Fibroblast of pulmonary artery (primary cell): ENCODE results near the gene COL4A1.
A peak's percentile ranks its signal among the peaks of the same experiment; 100 is the strongest.

Experiments
- DNase-seq: peaks from one replicate; pipeline ENCODE4 v3.0.0-alpha.2; 2010; ENCODE audit warnings: low read depth
- H3K4me3 ChIP-seq: replicated peaks from 2 replicates; pipeline ENCODE4 v1.5.1; 2011; ENCODE audit warnings: low read depth, mild to moderate bottlenecking, control low read depth, low read length, moderate library complexity
- CTCF ChIP-seq: IDR thresholded peaks from 2 replicates; pipeline ENCODE4 v1.5.1; 2011; ENCODE audit warnings: mild to moderate bottlenecking, control low read depth, low read length, inconsistent platforms; ENCODE audit errors: missing control alignments

The COL4A1 gene

DNA sequence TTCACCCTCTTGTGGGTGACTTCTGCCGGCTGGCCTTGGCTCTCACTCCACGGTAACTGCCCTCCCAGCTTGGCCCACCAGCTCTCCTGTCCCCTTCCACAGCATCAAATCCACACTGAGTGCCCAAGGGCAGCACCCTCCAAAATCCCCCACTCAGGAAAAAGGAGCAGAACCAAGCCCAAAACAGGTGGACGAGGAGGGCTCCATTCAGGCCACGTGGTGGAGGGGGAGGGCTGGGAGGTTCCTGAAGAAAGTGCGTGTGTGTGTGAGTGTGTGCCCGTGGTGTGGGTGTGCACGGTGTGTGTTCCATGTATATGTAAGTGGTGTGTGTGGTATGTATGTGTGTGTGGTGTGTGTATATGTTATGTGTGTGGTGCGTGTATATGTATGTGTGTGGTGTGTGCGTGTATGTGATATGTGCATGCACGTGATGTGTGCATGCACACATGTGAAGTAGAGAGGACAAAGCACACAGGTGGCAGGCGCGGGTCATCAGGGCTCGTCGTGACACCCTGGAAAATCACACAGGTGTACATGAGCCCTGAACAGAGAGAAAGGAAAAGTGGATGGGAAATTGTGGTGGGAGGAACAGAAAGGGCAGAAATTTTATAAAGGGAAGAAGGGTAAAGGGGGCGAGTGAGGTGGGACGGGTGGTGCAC is 76.9 kb downstream of the COL4A1 start:
- no peak overlapping the region for H3K4me3 ChIP-seq
- TF ChIP-seq CTCF: no peak
- no peak for DNase-seq

DNA sequence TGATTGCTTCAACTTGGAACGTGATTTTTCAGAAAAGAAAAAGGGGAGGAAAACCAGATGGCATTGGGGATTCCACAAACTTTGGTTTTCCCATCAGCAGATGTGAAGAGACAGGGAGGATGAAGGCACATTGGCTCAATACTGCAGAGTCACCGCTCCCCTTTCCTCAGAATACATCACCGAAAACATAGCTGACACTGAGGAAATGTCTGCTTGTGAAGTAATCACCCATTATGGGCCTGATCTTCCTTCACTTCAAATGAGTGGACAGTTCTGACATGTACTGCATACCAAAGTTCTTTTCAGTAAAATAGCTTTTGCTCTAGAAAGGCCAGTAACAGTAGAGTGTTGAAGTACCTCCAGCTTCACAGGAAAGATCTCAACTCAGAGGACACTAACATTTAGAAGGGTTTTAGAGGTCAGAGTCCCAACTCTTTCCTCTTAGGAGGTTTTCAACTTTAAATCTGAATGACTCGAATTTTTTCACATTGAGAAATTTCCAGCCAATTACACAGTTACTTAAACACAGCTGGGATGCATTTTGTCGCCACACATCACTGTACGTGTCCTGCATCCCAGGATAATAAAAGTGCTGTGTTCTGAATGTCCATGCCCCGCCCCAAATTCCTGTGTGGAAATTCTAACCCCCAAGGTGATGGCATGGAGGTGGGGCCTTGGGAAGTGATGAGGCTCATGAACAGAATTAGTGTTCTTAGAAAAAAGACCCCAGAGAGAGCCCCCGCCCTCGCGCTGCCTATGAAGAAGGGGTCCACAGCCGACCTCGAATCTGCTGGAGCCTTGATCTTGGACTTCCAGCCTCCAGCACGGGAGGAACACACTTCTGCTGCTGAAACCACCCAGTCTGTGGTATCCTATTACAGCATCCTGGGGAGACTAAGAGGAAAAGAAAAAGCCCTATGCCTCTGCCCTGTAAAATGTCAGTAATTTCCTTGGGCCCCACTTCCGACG is 77.7 kb downstream of the COL4A1 start:
- no peak for DNase-seq
- H3K4me3 ChIP-seq: no peak overlapping the region
- TF ChIP-seq CTCF: no peak

DNA sequence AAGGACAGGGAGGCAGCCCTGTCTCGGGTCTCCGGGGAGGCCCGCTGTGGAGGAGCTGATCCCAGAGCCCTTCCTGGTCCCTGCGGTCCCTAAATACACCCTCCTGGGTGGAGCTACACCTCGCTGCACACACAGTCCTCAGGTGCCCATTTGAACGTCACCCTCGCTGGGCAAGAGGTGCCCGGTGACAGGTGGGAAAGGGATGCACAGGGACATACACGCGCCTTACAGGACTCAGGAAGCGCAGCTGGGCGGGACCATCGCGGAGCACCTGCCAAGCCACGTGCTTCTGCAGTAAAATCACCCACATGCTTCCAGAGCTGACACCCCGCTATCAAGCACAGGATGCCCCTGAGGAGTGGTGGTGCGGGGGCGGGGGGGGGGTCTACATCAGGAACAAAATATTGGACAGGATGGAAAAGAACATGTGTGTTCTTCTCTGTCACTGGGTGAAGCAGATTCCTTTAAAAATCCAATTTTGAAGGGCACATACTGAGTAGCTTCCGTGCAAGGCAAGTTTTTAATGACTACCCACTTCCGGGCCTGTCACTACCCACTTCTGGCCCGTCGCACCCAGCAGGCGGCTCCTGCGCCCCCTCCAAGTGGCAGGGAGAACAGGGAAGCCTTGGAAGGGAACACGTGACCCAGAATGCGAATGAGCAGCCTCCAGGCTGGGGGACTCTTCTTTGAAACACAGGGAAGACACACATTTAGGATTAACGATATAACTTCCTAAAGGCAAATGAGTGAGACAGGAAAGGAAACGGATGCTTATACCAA is 78.9 kb downstream of the COL4A1 start:
- no peak overlapping the region for H3K4me3 ChIP-seq
- TF ChIP-seq CTCF: no peak
- DNase-seq: no peak

DNA sequence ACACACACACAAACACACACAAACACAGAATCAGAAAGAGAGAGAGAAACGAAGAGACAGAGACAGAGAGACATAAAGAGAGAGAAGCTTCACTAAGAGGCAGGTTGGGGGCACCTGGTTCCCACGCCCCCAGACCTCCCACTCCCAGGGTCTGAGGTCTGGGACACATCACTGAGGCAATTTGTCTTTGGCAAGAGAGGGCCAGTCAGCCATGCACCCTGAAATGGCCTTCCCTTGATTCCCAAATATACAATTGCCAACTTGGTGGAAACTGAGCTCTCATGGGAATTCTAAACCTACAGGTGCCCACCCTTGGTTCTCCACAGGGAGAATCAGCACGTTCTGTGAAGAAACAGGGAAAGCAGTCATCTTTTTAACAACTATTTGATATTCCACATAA is 79.5 kb downstream of the COL4A1 start:
- no peak for TF ChIP-seq CTCF
- DNase-seq: no peak
- H3K4me3 ChIP-seq: no peak overlapping the region

GRCh38 chr13:110225609-110226574 is 81.1 kb downstream of the COL4A1 start:
- no peak overlapping the region for H3K4me3 ChIP-seq
- no peak for TF ChIP-seq CTCF
- DNase-seq: peak; percentile 68

DNA sequence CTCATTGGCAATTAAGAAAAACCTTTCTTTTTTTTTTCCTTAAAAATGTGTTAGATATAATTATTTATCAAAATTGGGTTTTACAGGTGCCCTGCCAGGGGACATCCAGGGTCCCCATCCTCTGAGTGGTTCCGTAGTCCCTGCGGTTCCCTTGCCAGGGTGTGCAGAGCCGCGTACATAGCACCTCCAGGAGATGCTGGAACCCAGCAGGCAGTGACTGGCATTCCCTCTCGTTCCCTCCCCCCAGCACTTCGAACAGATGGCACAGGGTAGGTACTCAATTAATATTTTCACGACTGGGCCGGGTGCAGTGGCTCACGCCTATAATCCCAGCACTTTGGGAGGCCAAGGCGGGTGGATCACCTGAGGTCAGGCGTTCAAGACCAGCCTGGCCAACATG is 82.0 kb downstream of the COL4A1 start:
- no peak overlapping the region for H3K4me3 ChIP-seq
- no peak for TF ChIP-seq CTCF
- no peak for DNase-seq
